ENCODE data around the gene MAP2K5.

The MAP2K5 gene

DNA sequence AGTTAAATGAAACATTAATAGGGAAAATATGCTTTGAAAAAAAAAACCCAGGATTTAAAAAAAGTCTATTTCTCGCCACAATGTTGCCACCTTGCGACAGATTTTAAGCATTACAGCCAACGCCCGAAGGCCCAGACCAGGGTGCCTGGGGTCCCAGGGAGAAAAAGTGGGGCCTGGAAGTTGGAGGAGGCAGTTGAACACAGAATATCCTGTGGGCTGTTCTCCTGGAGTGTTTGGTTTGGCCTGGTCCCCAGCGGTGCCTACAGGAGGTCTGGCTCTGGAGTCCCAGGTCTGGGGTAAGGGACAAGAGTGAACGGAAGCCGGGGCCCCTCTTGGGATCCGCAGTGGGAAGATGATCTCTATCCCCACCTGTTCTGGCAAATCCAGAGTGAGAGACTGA is 294.0 kb downstream of the MAP2K5 start:
- TF ChIP-seq, protein P1, sequence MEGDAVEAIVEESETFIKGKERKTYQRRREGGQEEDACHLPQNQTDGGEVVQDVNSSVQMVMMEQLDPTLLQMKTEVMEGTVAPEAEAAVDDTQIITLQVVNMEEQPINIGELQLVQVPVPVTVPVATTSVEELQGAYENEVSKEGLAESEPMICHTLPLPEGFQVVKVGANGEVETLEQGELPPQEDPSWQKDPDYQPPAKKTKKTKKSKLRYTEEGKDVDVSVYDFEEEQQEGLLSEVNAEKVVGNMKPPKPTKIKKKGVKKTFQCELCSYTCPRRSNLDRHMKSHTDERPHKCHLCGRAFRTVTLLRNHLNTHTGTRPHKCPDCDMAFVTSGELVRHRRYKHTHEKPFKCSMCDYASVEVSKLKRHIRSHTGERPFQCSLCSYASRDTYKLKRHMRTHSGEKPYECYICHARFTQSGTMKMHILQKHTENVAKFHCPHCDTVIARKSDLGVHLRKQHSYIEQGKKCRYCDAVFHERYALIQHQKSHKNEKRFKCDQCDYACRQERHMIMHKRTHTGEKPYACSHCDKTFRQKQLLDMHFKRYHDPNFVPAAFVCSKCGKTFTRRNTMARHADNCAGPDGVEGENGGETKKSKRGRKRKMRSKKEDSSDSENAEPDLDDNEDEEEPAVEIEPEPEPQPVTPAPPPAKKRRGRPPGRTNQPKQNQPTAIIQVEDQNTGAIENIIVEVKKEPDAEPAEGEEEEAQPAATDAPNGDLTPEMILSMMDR (conservative IDR thresholded peaks at IDR 0.05; ENCODE audit: low read length): peak; percentile 81
- 0 out of 2 replicates have a peak overlapping the region, but pooled peaks have one; percentile 50 for H3K4me3 ChIP-seq (ENCODE audit: low read length)
- DNase-seq (ENCODE audit: low read depth): peak; percentile 29

DNA sequence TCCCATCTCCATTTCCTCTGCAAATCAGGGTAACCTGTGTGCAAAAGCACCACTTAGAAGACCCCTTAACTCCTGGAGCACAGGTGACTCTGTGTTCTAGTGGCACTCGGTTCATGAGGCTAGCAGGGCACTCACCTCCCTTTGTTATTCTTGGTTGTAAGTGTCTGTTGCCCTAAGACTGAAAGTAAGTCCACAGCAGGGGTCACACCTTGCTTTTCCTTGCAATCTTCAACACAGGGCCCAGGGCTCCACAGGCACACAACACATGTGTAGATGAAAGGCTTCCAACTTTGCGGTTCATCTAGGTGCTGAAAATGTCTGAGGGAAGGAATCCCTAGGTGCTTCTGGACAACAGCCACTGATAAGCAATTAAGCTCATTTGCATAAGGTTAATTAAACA is 294.5 kb downstream of the MAP2K5 start:
- no peak for DNase-seq (ENCODE audit: low read depth)
- TF ChIP-seq, protein P1 (conservative IDR thresholded peaks at IDR 0.05; ENCODE audit: low read length): no peak

GRCh38 chr15:67838789-67839332 is 296.4 kb downstream of the MAP2K5 start:
- DNase-seq (ENCODE audit: low read depth): peak; percentile 35
- TF ChIP-seq, protein P1 (conservative IDR thresholded peaks at IDR 0.05; ENCODE audit: low read length): no peak
- no peak overlapping the region; the same call in 1 of the 2 replicates for H3K4me3 ChIP-seq (ENCODE audit: low read length)

More for the DNA sequence above, 294.5 kb downstream of the MAP2K5 start:
- H3K4me3 ChIP-seq (ENCODE audit: low read length): no peak overlapping the region

DNA sequence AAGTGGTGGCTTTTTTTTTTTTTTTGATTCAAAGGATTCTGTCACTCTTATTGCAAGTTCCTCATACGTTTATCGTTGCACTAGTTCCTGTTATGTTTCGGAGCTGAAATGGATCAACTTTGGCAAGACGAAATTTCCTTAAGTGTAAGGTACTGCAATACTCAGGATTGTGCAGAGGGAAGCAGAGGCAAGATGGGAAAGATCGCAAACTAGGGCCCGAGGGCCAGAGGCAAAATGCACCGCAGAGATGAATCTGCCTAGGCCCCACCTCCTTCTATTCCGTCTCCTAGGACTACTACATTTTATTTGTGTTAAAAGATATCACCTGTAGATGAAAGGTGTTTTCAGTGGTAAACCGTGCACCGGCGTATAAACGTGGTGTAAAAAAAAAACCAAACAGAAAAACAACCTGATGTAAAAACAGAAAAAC is 297.0 kb downstream of the MAP2K5 start:
- TF ChIP-seq, protein P1 (conservative IDR thresholded peaks at IDR 0.05; ENCODE audit: low read length): no peak
- peak; percentile 40 for DNase-seq (ENCODE audit: low read depth)
- peak overlapping the region; percentile 96 for H3K4me3 ChIP-seq (ENCODE audit: low read length)

GRCh38 chr15:67839929-67840748 is 297.6 kb downstream of the MAP2K5 start, which contains the start of gene RNU6-1:
Gene RNU6-1 (minus strand): TSS chr15:67840045.
- peak; percentile 92 for DNase-seq (ENCODE audit: low read depth)
- TF ChIP-seq, protein P1 (conservative IDR thresholded peaks at IDR 0.05; ENCODE audit: low read length): no peak

DNA sequence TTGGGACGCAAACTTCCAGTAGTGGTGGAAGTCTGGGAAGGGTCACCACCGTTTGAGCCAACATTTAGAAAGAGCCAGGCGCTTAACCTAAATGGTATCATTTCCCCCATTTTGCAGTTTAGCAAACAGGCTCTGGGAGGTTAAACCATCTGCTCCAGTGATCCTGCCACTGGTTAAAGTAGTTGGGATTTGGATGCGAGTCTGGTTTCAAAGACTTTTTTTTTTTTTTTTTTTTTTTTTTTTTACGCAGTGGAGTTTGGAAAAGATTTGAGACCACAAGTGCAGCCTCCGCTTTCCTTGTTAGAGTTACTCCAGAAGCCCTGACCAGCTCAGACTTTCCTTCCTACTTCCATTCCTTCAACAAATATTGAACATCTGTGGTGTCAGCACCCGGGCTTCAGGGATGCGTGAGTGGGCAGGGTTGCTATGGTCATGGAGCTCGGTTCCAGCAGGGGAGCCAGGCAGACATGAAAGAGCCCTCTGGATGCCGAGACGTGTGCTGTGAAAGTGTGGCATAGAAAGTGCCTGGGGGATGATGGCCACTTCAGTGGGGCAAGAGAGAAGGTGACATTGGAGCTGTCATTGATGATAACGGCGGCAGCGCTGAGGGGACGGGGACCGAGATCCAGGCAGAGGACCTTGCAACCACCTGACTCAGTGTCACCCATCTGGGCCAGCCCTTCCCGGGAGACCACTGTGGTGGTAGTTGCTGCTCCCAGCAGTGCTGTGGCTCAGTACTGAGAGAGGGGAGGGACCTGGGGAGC is 298.4 kb downstream of the MAP2K5 start:
- DNase-seq (ENCODE audit: low read depth): peak; percentile 50
- peak overlapping the region; percentile 96 for H3K4me3 ChIP-seq (ENCODE audit: low read length)
- TF ChIP-seq, protein P1 (conservative IDR thresholded peaks at IDR 0.05; ENCODE audit: low read length): no peak

More at GRCh38 chr15:67839929-67840748, 297.6 kb downstream of the MAP2K5 start, which contains the start of gene RNU6-1:
- H3K4me3 ChIP-seq (ENCODE audit: low read length): peak within 1 kb of the TSS; percentile 96

Measured in AG10803 (cell line).